Measurements from ENCODE around the gene RNU11. TPM values are rescaled to one million over a fixed set of nuclear protein-coding genes. Genes with fewer than 3 reads are reported as not detected.

Gene RNU11
- total and polyA plus RNA-seq, 2 experiments from 2014 or later: not detected

DNA sequence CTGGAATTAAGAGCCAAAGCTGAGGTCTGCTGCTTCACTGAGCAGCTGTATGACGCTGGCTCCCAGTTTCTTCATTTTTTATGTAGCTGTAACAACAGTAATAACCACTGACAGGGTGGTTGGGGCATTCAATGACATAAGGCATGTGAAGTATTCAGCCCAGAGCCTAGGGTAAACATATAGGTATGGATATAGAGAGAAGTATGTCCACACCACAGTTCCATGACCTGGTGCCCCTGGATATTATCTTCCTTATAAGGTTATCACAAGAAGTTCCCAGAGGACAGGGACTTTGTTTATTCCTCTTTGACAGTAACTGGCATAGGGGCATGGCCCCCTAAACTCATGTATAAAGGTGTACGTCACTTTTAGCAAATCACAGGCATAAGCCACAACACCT is 41.6 kb upstream of the RNU11 start:
- Histone ChIP-seq H3K36me3 (ENCODE audit: insufficient read depth) (peaks cover 18% of the 10 kb centered on the region; the same call in 1 of the 2 replicates), H2AFZ (no peak overlapping the region), H3K27me3 (ENCODE audit: insufficient read depth) (no peaks in the 10 kb centered on the region), H3K4me2 (no peak overlapping the region), H4K20me1 (replicated peaks; ENCODE audit: insufficient read depth) (no peaks in the 10 kb centered on the region), H3K27ac (ENCODE audit: low read depth) (no peak overlapping the region), H3K4me1 (ENCODE audit: insufficient read depth) (no peaks in the 10 kb centered on the region), H3K79me2 (replicated peaks; ENCODE audit: insufficient read depth) (no peaks in the 10 kb centered on the region), H3K9me2 (ENCODE audit: insufficient read depth) (no peaks in the 10 kb centered on the region), H3K4me3 (no peak overlapping the region), H3F3A (replicated peaks; ENCODE audit: low read depth) (peaks cover 20% of the 10 kb centered on the region; the same call in 1 of the 2 replicates)
- no peak for ATAC-seq
- Mint-ChIP-seq H3K36me3 (ENCODE audit: low read depth) (peaks cover 19% of the 10 kb centered on the region), H3K27ac (no peak overlapping the region), H3K4me1 (peaks cover under 1% of the 10 kb centered on the region; the same call in 1 of the 3 replicates), H3K27me3 (ENCODE audit: insufficient read depth, low read depth, poor library complexity) (no peaks in the 10 kb centered on the region), H3K9me3 (no peaks in the 10 kb centered on the region), H3K4me3 (no peak overlapping the region)
- no peak for DNase-seq (ENCODE audit: low spot score)
- TF ChIP-seq ZNF331 (CRISPR knock-in tag; IDR thresholded peaks at IDR 0.05; ENCODE audit: low read depth) (no peak), NANOG (IDR thresholded peaks at IDR 0.05; ENCODE audit: borderline replicate concordance) (no peak), EZH2phosphoT487 (IDR thresholded peaks at IDR 0.05; ENCODE audit: unreplicated experiment) (no peak), ETS1 (IDR thresholded peaks at IDR 0.05) (no peak), STAT1 (IDR thresholded peaks at IDR 0.05; ENCODE audit: unreplicated experiment) (no peak)

GRCh38 chr1:28613175-28613574 is 35.2 kb upstream of the RNU11 start:
- Mint-ChIP-seq H3K4me1 (no peaks in the 10 kb centered on the region), H3K9me3 (no peaks in the 10 kb centered on the region), H3K36me3 (ENCODE audit: low read depth) (peaks cover 26% of the 10 kb centered on the region), H3K4me3 (no peak overlapping the region), H3K27ac (no peak overlapping the region), H3K27me3 (ENCODE audit: insufficient read depth, low read depth, poor library complexity) (no peaks in the 10 kb centered on the region)
- Histone ChIP-seq H3K36me3 (ENCODE audit: insufficient read depth) (peaks cover 22% of the 10 kb centered on the region), H2AFZ (no peak overlapping the region), H3K4me1 (ENCODE audit: insufficient read depth) (no peaks in the 10 kb centered on the region), H3K9me2 (ENCODE audit: insufficient read depth) (no peaks in the 10 kb centered on the region), H3F3A (replicated peaks; ENCODE audit: low read depth) (0 out of 2 replicates have a peak, but pooled peaks cover 5% of the 10 kb centered on the region), H3K27ac (ENCODE audit: low read depth) (no peak overlapping the region), H4K20me1 (replicated peaks; ENCODE audit: insufficient read depth) (no peaks in the 10 kb centered on the region), H3K79me2 (replicated peaks; ENCODE audit: insufficient read depth) (no peaks in the 10 kb centered on the region), H3K27me3 (ENCODE audit: insufficient read depth) (no peaks in the 10 kb centered on the region), H3K4me2 (no peak overlapping the region), H3K4me3 (no peak overlapping the region)
- DNase-seq (ENCODE audit: low spot score) (no peak), ATAC-seq (no peak)
- TF ChIP-seq, protein P1, sequence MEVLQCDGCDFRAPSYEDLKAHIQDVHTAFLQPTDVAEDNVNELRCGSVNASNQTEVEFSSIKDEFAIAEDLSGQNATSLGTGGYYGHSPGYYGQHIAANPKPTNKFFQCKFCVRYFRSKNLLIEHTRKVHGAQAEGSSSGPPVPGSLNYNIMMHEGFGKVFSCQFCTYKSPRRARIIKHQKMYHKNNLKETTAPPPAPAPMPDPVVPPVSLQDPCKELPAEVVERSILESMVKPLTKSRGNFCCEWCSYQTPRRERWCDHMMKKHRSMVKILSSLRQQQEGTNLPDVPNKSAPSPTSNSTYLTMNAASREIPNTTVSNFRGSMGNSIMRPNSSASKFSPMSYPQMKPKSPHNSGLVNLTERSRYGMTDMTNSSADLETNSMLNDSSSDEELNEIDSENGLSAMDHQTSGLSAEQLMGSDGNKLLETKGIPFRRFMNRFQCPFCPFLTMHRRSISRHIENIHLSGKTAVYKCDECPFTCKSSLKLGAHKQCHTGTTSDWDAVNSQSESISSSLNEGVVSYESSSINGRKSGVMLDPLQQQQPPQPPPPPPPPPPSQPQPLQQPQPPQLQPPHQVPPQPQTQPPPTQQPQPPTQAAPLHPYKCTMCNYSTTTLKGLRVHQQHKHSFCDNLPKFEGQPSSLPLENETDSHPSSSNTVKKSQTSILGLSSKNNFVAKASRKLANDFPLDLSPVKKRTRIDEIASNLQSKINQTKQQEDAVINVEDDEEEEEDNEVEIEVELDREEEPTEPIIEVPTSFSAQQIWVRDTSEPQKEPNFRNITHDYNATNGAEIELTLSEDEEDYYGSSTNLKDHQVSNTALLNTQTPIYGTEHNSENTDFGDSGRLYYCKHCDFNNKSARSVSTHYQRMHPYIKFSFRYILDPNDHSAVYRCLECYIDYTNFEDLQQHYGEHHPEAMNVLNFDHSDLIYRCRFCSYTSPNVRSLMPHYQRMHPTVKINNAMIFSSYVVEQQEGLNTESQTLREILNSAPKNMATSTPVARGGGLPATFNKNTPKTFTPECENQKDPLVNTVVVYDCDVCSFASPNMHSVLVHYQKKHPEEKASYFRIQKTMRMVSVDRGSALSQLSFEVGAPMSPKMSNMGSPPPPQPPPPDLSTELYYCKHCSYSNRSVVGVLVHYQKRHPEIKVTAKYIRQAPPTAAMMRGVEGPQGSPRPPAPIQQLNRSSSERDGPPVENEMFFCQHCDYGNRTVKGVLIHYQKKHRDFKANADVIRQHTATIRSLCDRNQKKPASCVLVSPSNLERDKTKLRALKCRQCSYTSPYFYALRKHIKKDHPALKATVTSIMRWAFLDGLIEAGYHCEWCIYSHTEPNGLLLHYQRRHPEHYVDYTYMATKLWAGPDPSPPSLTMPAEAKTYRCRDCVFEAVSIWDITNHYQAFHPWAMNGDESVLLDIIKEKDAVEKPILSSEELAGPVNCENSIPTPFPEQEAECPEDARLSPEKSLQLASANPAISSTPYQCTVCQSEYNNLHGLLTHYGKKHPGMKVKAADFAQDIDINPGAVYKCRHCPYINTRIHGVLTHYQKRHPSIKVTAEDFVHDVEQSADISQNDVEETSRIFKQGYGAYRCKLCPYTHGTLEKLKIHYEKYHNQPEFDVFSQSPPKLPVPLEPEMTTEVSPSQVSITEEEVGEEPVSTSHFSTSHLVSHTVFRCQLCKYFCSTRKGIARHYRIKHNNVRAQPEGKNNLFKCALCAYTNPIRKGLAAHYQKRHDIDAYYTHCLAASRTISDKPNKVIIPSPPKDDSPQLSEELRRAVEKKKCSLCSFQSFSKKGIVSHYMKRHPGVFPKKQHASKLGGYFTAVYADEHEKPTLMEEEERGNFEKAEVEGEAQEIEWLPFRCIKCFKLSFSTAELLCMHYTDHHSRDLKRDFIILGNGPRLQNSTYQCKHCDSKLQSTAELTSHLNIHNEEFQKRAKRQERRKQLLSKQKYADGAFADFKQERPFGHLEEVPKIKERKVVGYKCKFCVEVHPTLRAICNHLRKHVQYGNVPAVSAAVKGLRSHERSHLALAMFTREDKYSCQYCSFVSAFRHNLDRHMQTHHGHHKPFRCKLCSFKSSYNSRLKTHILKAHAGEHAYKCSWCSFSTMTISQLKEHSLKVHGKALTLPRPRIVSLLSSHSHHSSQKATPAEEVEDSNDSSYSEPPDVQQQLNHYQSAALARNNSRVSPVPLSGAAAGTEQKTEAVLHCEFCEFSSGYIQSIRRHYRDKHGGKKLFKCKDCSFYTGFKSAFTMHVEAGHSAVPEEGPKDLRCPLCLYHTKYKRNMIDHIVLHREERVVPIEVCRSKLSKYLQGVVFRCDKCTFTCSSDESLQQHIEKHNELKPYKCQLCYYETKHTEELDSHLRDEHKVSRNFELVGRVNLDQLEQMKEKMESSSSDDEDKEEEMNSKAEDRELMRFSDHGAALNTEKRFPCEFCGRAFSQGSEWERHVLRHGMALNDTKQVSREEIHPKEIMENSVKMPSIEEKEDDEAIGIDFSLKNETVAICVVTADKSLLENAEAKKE (CRISPR knock-in tag; IDR thresholded peaks at IDR 0.05): no peak
- TF ChIP-seq ETS1 (IDR thresholded peaks at IDR 0.05): no peak
- no peak for TF ChIP-seq ZNF331 (CRISPR knock-in tag; IDR thresholded peaks at IDR 0.05; ENCODE audit: low read depth)
- TF ChIP-seq ZNF114 (CRISPR knock-in tag; IDR thresholded peaks at IDR 0.05): no peak
- no peak for TF ChIP-seq NANOG (IDR thresholded peaks at IDR 0.05; ENCODE audit: borderline replicate concordance)
- no peak for TF ChIP-seq STAT1 (IDR thresholded peaks at IDR 0.05; ENCODE audit: unreplicated experiment)

Measured in GM23338 (cell line).